Measurements from ENCODE around the gene DAB2. TPM values are rescaled to one million over a fixed set of nuclear protein-coding genes. Genes with fewer than 3 reads are reported as not detected.
A peak's percentile ranks its signal among the peaks of the same experiment; 100 is the strongest.
"Not testable (repeated sequence)": the region's sequence is repeated elsewhere in the genome, so short reads cannot be mapped to it uniquely, and the experiment has no call there.

Gene DAB2
- total RNA-seq, 2 experiments from 2014 or later = 2.3 to 2.9 TPM

DNA sequence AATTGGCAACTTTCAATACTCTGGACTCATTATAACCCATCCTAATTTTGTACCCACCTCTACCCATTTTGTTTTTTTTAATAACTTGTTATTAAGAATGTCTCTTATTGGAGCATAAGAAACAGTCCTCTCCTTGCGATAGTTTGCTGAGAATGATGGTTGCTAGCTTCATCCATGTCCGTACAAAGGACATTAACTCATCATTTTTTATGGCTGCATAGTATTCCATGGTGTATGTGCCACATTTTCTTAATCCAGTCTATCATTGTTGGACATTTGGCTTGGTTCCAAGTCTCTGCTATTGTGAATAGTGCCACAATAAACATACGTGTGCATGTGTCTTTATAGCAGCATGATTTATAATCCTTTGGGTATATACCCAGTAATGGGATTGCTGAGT, 21.0 kb downstream of the DAB2 start:
- H3K27ac Mint-ChIP-seq; DNase-seq; H3K36me3 Mint-ChIP-seq; POLR2A ChIA-PET; H3K9me3 Mint-ChIP-seq; H3K4me1 Mint-ChIP-seq; ATAC-seq (ENCODE audit: low read depth); H3K4me3 Mint-ChIP-seq; H3K27me3 Mint-ChIP-seq: not testable (repeated sequence)

- H3K27me3 Mint-ChIP-seq; H3K4me3 Mint-ChIP-seq; H3K4me1 Mint-ChIP-seq; POLR2A ChIA-PET; DNase-seq; H3K9me3 Mint-ChIP-seq; ATAC-seq (ENCODE audit: low read depth); H3K36me3 Mint-ChIP-seq; H3K27ac Mint-ChIP-seq: not testable (repeated sequence)
Observed at GRCh38 chr5:39402140-39402539, 22.6 kb downstream of the DAB2 start.

GRCh38 chr5:39400713-39401578, 23.8 kb downstream of the DAB2 start:
- ATAC-seq (ENCODE audit: low read depth) = no peak

DNA sequence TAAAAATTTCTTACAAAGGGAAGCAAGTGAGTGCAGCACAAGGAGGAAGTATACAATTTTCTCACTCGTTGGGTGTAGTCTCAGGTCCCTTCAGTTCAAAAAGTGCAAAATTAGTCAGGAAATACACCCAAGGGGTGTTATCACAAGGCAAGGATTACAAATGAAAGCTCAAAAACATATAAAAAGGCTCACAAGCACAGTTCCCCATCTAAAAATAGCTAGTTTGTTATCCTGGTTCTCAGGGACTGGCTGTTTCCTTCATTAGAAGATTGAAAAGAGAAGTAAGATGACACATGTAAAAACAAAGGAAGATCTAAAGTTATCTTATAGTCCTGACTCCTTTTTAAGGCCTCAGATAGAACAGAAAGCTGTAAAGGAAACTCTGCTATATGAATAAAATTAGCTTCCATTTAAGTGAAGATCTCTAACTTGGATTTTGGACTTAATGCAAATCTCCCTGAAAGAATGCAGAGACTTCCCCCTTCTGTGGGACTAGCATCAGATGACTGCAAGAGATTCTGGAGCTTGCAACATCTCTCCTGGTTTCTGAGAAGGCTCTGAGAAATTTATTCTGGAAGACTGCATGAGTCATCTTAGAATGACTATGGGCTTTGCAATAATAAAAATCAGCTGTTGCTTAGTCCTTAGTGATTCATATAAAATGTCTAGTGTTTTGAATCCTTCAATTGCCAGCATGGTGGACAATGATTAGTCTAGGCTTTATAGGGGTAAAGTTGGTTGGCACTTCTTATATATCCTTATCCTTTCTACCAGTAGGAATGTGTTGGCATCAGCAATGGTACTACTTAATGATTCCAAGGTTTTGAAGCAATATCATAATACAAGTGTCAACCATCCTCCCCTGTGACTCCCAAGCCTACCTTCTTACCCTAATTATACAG, 25.4 kb downstream of the DAB2 start:
- Mint-ChIP-seq H3K4me3 (no peak overlapping the region), H3K27ac (no peak overlapping the region), H3K36me3 (no peaks in the 10 kb centered on the region), H3K27me3 (no peaks in the 10 kb centered on the region), H3K4me1 (no peaks in the 10 kb centered on the region), H3K9me3 (no peaks in the 10 kb centered on the region)
- no peak for DNase-seq
- ATAC-seq (ENCODE audit: low read depth) = no peak
- POLR2A ChIA-PET = no interaction called here

More at GRCh38 chr5:39400713-39401578, 23.8 kb downstream of the DAB2 start:
- no peaks in the 10 kb centered on the region for H3K4me1 Mint-ChIP-seq
- POLR2A ChIA-PET = no interaction called here
- no peak for DNase-seq
- no peaks in the 10 kb centered on the region for H3K9me3 Mint-ChIP-seq
- no peak overlapping the region for H3K27ac Mint-ChIP-seq
- no peaks in the 10 kb centered on the region for H3K27me3 Mint-ChIP-seq
- no peak overlapping the region for H3K4me3 Mint-ChIP-seq
- H3K36me3 Mint-ChIP-seq = no peaks in the 10 kb centered on the region

- no peaks in the 10 kb centered on the region for H3K9me3 Mint-ChIP-seq
- no peak for ATAC-seq (ENCODE audit: low read depth)
- no peaks in the 10 kb centered on the region for H3K36me3 Mint-ChIP-seq
- H3K4me1 Mint-ChIP-seq = no peaks in the 10 kb centered on the region
- H3K4me3 Mint-ChIP-seq = no peak overlapping the region
- DNase-seq = no peak
- H3K27ac Mint-ChIP-seq = no peak overlapping the region
- H3K27me3 Mint-ChIP-seq = no peaks in the 10 kb centered on the region
- POLR2A ChIA-PET = no interaction called here
Observed at GRCh38 chr5:39396843-39397242, 27.9 kb downstream of the DAB2 start.

DNA sequence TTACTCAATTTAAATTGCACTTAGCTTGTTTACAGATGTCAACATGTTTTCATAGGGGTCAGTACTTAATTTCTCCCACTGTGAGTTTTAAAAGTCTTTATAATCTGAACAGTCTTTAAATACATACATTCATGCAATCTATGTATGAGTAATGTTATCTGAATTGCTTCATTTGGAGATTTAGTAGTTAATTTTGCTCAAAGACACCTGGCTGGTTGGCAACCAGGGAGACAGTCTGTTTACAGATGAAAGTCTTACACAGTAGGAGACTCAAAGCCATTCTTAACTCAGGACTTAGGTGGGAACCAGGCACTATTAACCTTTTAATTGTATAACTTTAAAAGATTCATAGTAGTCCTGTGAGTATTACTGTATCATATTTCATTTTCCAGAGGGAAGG, 29.3 kb downstream of the DAB2 start:
- Mint-ChIP-seq H3K4me1 (no peaks in the 10 kb centered on the region), H3K27ac (no peak overlapping the region), H3K36me3 (no peaks in the 10 kb centered on the region), H3K27me3 (peaks cover 3% of the 10 kb centered on the region), H3K4me3 (no peak overlapping the region), H3K9me3 (no peaks in the 10 kb centered on the region)
- POLR2A ChIA-PET = no interaction called here
- ATAC-seq (ENCODE audit: low read depth) (no peak), DNase-seq (no peak)

- no peak for ATAC-seq (ENCODE audit: low read depth)
- Mint-ChIP-seq H3K9me3 (no peaks in the 10 kb centered on the region), H3K27me3 (peaks cover 3% of the 10 kb centered on the region), H3K36me3 (no peaks in the 10 kb centered on the region), H3K4me1 (no peaks in the 10 kb centered on the region), H3K27ac (no peak overlapping the region), H3K4me3 (no peak overlapping the region)
- POLR2A ChIA-PET = no interaction called here
- DNase-seq = no peak
Observed at GRCh38 chr5:39394946-39395345, 29.8 kb downstream of the DAB2 start.

DNA sequence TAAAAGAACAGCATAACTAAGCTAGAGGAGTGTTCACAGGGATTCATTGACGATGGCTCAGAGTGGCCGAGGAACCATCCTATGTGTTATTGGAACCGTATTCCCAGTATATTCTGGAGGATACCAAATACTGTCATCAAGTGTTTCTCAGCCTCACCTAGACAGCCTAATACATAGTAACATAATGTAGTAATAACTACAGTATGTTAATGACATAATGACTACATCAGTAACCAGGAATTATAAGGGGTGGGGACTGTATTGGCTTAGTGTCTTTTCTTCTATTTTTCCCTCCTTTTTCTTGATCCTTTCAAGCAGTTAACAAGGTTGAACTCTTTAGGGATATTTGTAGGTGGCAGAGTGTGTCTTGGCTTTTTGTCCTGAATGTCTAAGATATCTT, 33.8 kb downstream of the DAB2 start:
- no peak overlapping the region for H3K27ac Mint-ChIP-seq

DNA sequence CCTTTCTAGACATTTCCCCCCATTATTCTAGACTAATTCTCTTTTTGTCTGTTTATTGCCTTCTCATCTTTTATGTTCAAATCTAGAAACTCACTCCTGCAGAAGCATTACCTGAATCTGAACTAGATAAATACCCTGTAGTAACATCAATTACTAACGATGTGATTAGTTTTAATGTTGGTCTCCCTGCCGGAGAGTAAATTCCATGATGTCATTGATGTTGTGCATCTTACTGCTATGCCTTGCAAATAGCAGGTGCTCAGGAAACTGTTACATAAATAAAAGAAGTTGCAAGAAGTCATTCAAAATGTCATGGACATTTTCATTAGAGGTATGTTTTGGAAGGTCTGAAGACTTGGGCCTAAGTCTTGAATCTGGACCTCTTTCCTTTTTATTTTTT, 37.5 kb downstream of the DAB2 start:
- no peak overlapping the region for H3K4me3 Mint-ChIP-seq
- peaks cover 3% of the 10 kb centered on the region for H3K27me3 Mint-ChIP-seq
- H3K4me1 Mint-ChIP-seq = no peaks in the 10 kb centered on the region
- POLR2A ChIA-PET = no interaction called here
- no peaks in the 10 kb centered on the region for H3K36me3 Mint-ChIP-seq
- H3K9me3 Mint-ChIP-seq = no peaks in the 10 kb centered on the region
- DNase-seq (no peak), ATAC-seq (ENCODE audit: low read depth) (no peak)
- H3K27ac Mint-ChIP-seq = no peak overlapping the region

More for the DNA sequence above, 33.8 kb downstream of the DAB2 start:
- ATAC-seq (ENCODE audit: low read depth) (no peak), DNase-seq (no peak)
- Mint-ChIP-seq H3K36me3 (no peaks in the 10 kb centered on the region), H3K27me3 (peaks cover 3% of the 10 kb centered on the region), H3K4me3 (no peak overlapping the region), H3K4me1 (no peaks in the 10 kb centered on the region), H3K9me3 (no peaks in the 10 kb centered on the region)
- POLR2A ChIA-PET = no interaction called here

DNA sequence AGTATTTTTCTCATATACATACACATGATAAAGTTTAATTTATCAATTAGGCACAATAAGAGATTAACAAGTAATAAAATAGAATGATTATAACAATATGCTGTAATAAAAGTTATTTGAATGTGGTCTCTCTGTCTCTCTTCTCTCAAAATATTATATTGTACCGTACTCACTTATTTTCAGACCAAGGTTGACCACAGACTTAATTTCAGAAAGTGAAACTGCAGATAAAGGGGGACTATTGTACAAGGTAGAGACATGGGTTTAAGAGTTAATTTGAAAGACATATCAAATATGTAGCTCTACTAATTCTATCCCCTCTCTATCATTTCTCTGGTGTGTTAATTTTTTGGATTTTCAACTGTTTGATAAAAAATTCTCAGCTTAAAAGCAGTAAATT, 40.5 kb downstream of the DAB2 start:
- POLR2A ChIA-PET = no interaction called here
- H3K4me1 Mint-ChIP-seq = no peaks in the 10 kb centered on the region
- DNase-seq (no peak), ATAC-seq (ENCODE audit: low read depth) (no peak)
- H3K4me3 Mint-ChIP-seq = no peak overlapping the region
- no peaks in the 10 kb centered on the region for H3K9me3 Mint-ChIP-seq
- no peak overlapping the region for H3K27ac Mint-ChIP-seq
- H3K36me3 Mint-ChIP-seq = no peaks in the 10 kb centered on the region
- peaks cover 5% of the 10 kb centered on the region for H3K27me3 Mint-ChIP-seq

GRCh38 chr5:39381376-39381775, 43.4 kb downstream of the DAB2 start:
- Mint-ChIP-seq H3K36me3 (no peaks in the 10 kb centered on the region), H3K4me3 (no peak overlapping the region), H3K27ac (no peak overlapping the region), H3K4me1 (no peaks in the 10 kb centered on the region), H3K9me3 (no peaks in the 10 kb centered on the region), H3K27me3 (peaks cover 9% of the 10 kb centered on the region)
- ATAC-seq (ENCODE audit: low read depth) (no peak), DNase-seq (no peak)
- POLR2A ChIA-PET = no interaction called here

GRCh38 chr5:39379693-39380092, 45.1 kb downstream of the DAB2 start:
- Mint-ChIP-seq H3K27me3 (peaks cover 12% of the 10 kb centered on the region), H3K9me3 (no peaks in the 10 kb centered on the region), H3K36me3 (no peaks in the 10 kb centered on the region), H3K4me3 (no peak overlapping the region), H3K27ac (no peak overlapping the region), H3K4me1 (no peaks in the 10 kb centered on the region)
- ATAC-seq (ENCODE audit: low read depth) = no peak
- no peak for DNase-seq
- POLR2A ChIA-PET = no interaction called here

DNA sequence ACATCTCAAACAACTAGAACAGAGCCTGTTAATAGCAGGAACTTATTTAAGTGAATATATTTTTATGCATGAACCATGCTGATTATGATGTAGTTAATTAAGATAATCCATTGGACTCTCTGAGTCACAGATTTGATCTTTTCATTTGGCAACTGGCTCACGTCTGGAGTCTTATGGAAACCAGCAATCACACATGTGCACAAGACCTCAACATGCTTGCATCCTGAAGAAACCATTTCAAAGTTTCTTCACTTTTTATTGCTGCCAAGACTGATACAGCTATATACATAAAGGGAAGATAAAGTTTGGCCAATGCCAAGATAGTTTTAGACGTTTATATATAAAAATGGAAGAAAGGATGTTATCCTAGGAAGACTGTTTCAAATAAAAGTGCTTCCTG, 47.2 kb downstream of the DAB2 start:
- Mint-ChIP-seq H3K27me3 (peaks cover 17% of the 10 kb centered on the region), H3K4me3 (no peak overlapping the region), H3K9me3 (no peaks in the 10 kb centered on the region), H3K36me3 (no peaks in the 10 kb centered on the region), H3K4me1 (no peaks in the 10 kb centered on the region), H3K27ac (no peak overlapping the region)
- no peak for ATAC-seq (ENCODE audit: low read depth)
- POLR2A ChIA-PET = no interaction called here
- DNase-seq = no peak

- Mint-ChIP-seq H3K9me3 (no peaks in the 10 kb centered on the region), H3K27ac (no peak overlapping the region), H3K4me3 (no peak overlapping the region), H3K27me3 (peaks cover 12% of the 10 kb centered on the region), H3K36me3 (no peaks in the 10 kb centered on the region), H3K4me1 (no peaks in the 10 kb centered on the region)
- POLR2A ChIA-PET = no interaction called here
- DNase-seq (no peak), ATAC-seq (ENCODE audit: low read depth) (peak; percentile 52)
Observed at GRCh38 chr5:39376293-39376714, 48.5 kb downstream of the DAB2 start.
